ENCODE results near the gene PTCH2. TPM values are rescaled to one million over a fixed set of nuclear protein-coding genes. Genes with fewer than 3 reads are reported as not detected.

The PTCH2 gene
- total RNA-seq, 2 experiments from 2014 or later: 1.2 TPM

DNA sequence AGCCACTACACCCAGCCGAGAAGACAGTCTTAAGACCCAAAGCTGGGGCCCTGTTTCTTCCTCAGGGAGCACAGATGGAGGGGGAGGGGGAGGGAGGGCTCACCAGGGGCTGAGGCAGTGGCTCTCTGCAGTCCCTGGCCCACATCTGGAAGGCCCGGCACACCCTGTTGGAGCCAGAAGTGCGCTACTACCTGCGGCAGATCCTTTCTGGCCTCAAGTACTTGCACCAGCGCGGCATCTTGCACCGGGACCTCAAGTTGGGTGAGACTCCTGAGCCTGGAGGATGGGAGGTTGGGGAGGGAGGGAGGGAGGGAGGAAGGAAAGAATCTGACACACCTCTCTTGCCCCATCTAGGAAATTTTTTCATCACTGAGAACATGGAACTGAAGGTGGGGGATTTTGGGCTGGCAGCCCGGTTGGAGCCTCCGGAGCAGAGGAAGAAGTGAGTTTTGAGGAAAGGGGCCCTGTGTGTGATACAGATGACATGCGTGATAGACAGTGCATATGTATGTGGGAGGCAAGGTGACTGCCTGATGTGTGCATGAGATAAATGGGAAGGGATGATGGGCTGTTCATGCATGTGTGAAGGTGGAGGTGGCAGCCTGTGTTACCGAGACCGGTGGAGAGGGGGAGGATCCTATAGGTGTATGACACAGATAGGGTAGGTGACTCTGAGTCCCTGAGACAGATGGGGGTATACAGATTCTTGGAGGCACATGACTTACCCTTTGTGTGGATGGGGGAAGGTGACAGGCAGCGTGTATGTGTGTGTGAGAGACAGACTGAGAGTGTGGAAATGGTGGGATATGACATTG, 41.4 kb downstream of the PTCH2 start:
- ChIA-PET POLR2A (interaction anchor here (1.3 to 16.3 kb wide), 11 partner anchors 10 to 689 kb away, joined by 3 to 599 read pairs (median 38); partner anchors contain the start of genes BTBD19, HECTD3, MUTYH and RNU5D-1), CTCF (interaction anchor here (0.7 to 1.9 kb wide), 2 partner anchors 8 to 18 kb away, joined by 4 to 36 read pairs; partner anchors contain the start of gene BTBD19)
- TF ChIP-seq, protein P1, sequence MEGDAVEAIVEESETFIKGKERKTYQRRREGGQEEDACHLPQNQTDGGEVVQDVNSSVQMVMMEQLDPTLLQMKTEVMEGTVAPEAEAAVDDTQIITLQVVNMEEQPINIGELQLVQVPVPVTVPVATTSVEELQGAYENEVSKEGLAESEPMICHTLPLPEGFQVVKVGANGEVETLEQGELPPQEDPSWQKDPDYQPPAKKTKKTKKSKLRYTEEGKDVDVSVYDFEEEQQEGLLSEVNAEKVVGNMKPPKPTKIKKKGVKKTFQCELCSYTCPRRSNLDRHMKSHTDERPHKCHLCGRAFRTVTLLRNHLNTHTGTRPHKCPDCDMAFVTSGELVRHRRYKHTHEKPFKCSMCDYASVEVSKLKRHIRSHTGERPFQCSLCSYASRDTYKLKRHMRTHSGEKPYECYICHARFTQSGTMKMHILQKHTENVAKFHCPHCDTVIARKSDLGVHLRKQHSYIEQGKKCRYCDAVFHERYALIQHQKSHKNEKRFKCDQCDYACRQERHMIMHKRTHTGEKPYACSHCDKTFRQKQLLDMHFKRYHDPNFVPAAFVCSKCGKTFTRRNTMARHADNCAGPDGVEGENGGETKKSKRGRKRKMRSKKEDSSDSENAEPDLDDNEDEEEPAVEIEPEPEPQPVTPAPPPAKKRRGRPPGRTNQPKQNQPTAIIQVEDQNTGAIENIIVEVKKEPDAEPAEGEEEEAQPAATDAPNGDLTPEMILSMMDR (IDR thresholded peaks at IDR 0.05): no peak
- peak in 5 of 14 experiments; percentile 43 to 64 (median 58) for DNase-seq
- Mint-ChIP-seq H3K27me3 (no peaks in the 10 kb centered on the region), H3K4me3 (peak overlapping the region; percentile 92), H3K27ac (peak overlapping the region; percentile 86), H3K4me1 (ENCODE audit: low read depth) (peaks cover 45% of the 10 kb centered on the region), H3K36me3 (ENCODE audit: low read depth) (peaks cover 63% of the 10 kb centered on the region), H3K9me3 (no peaks in the 10 kb centered on the region)
- Histone ChIP-seq H3K9me3 (ENCODE audit: control insufficient read depth in 1 of 2, insufficient read depth in 1 of 2, low read length in 2 of 2) (peaks cover 0 to 4% of the 10 kb centered on the region in 2 experiments), H3K27me3 (ENCODE audit: control insufficient read depth in 1 of 2, insufficient read depth in 2 of 2, low read length in 2 of 2) (no peaks in the 10 kb centered on the region), H3K27ac (ENCODE audit: low read depth in 1 of 2, low read length in 2 of 2) (peak overlapping the region; percentile 65 to 72), H3K4me1 (ENCODE audit: insufficient read depth, low read length) (peaks cover 64% of the 10 kb centered on the region), H3K36me3 (ENCODE audit: insufficient read depth, low read length) (peaks cover 44% of the 10 kb centered on the region), H3K4me3 (ENCODE audit: low read length) (peak overlapping the region; percentile 99)
- intact Hi-C loops (cut with DNase I, micrococcal nuclease): loop anchor here (1.0 to 10.0 kb wide), 6 partner anchors 15 to 783 kb away; partner anchors contain the start of genes NASP (in 2 of the 2), EIF2B3 (in 1 of the 2), HECTD3 (in 1 of the 2) and UROD (in 1 of the 2)
- peak; percentile 16 for ATAC-seq (ENCODE audit: poor library complexity)

GRCh38 chr1:44799770-44800584, 43.1 kb downstream of the PTCH2 start, which contains the start of gene PLK3:
PLK3 (plus strand) TSS chr1:44800377; CDS start chr1:44800464, 87 bp downstream.
- Mint-ChIP-seq H3K4me3 (peak within 1 kb of the TSS; percentile 99), H3K27me3 (no peaks in the 10 kb centered on the region), H3K27ac (peak within 1 kb of the TSS; percentile 86), H3K36me3 (ENCODE audit: low read depth) (peaks cover 51% of the 10 kb centered on the region), H3K4me1 (ENCODE audit: low read depth) (peaks cover 39% of the 10 kb centered on the region), H3K9me3 (no peaks in the 10 kb centered on the region)
- CTCF ChIA-PET: interaction anchor here (0.5 to 2.5 kb wide), 18 partner anchors 10 to 869 kb away, joined by 3 to 49 read pairs (median 4); partner anchors contain the start of genes ARMH1, BEST4, BTBD19 and CCDC163
- Histone ChIP-seq H3K4me1 (ENCODE audit: insufficient read depth, low read length) (peaks cover 48% of the 10 kb centered on the region), H3K36me3 (ENCODE audit: insufficient read depth, low read length) (peaks cover 30% of the 10 kb centered on the region), H3K27me3 (ENCODE audit: control insufficient read depth in 1 of 2, insufficient read depth in 2 of 2, low read length in 2 of 2) (no peaks in the 10 kb centered on the region), H3K27ac (ENCODE audit: low read depth in 1 of 2, low read length in 2 of 2) (peak within 1 kb of the TSS; percentile 88 to 98), H3K4me3 (ENCODE audit: low read length) (peak within 1 kb of the TSS; percentile 99), H3K9me3 (ENCODE audit: control insufficient read depth in 1 of 2, insufficient read depth in 1 of 2, low read length in 2 of 2) (no peaks in the 10 kb centered on the region)
- TF ChIP-seq, protein P1 (IDR thresholded peaks at IDR 0.05): peak; percentile 79
- peak; percentile 77 for ATAC-seq (ENCODE audit: poor library complexity)
- POLR2A ChIA-PET: interaction anchor here (0.6 to 16.3 kb wide), 29 partner anchors 10 to 887 kb away, joined by 3 to 599 read pairs (median 7); partner anchors contain the start of genes ARMH1, BEST4, BTBD19 and CCDC163
- peak; percentile 97 to 100 (median 98) for DNase-seq
- intact Hi-C loops (cut with DNase I, micrococcal nuclease): loop anchor here (2.0 to 10.0 kb wide), 8 partner anchors 13 to 785 kb away; partner anchors contain the start of genes NASP (in 2 of the 2), EIF2B3 (in 1 of the 2), HECTD3 (in 1 of the 2) and UROD (in 1 of the 2)
